Caki2 (cell line): Measurements from ENCODE around the gene SH3TC2. TPM values are rescaled to one million over a fixed set of nuclear protein-coding genes. Genes with fewer than 3 reads are reported as not detected.
"Not testable (repeated sequence)": the region's sequence is repeated elsewhere in the genome, so short reads cannot be mapped to it uniquely, and the experiment has no call there.

ENCODE experiments used
- DNase-seq: peaks from one replicate; pipeline ENCODE4 v3.0.0-alpha.2; 2015; ENCODE audit warnings: low read depth
- in situ Hi-C: cut with HindIII; loops from 2 replicates; pipeline ENCODE4 v1.10.0; 2016; ENCODE audit warnings: low sequenced_read_pairs, low pct_unique_long_range_greater_than_20kb, mixed read lengths
- total RNA-seq: library from RNA; depleted of rRNA; stranded (reverse); fragments of >200 nt; shearing (Covaris generic); gene quantifications from 2 replicates; pipeline ENCODE4 v1.2.3, GENCODE V29; 2014; ENCODE audit warnings: low replicate concordance; rRNA removed

SH3TC2 gene
- total RNA-seq, result 2.4 and 5.1 TPM in 2 replicates

DNA sequence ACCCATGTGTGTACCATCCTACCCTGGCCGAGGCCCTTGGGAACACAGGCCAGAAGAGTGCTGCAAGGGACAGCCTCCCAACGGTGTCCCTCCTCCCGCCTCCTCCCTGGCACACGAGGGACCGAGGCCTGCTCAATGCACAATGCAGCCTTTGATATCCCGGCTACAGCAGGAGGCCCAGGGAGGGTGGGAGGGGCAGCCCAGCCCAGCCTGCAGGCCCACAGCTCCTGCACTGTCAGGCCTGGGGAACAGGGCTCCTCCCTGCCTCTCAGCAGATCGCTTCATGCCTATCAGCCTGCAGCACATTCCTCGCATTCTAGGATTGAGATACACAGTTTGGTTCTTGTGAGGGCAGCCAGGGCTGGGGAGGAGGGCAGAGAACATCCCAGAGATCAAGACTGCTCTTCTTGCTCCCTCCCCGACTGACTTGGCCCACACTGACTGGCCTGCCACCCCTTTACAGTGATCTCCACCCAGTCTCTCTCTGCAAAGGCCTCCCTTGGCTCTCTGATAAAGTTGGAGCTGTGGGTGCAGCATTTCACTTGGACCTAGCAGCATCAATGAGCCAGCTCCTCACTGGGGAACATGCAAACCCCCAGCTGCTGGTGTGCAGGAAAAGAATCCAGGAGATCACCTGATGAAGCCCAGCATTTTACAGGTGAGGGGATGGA is at the start of gene SH3TC2:
TSS of gene SH3TC2 (minus strand) at position 46 of the 671 bp plus-strand sequence. CDS start at position 6, 40 bp downstream.
- in situ Hi-C loops, result no loop called here
- DNase-seq, result peak; percentile 58

DNA sequence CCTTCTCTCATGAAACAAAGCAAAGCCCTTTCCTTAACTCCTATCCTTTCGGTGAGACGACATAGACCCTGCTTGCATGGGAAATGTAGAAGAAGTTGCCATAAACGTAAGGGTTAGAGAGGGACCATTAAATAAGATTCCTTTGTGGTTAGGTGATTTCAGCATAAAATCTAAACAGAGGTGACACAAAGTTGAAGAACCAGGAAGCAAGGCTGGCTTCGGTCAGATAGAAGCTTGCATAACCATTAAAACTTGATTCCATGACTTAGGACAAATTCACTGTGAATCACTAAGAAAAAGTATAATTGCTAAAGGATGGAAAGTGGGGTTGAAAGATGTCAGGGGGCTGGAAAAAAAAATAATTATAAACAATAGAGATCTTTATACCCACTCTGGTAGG is 47.5 kb upstream of the SH3TC2 start:
- no peak for DNase-seq
- in situ Hi-C loops, result no loop called here

DNA sequence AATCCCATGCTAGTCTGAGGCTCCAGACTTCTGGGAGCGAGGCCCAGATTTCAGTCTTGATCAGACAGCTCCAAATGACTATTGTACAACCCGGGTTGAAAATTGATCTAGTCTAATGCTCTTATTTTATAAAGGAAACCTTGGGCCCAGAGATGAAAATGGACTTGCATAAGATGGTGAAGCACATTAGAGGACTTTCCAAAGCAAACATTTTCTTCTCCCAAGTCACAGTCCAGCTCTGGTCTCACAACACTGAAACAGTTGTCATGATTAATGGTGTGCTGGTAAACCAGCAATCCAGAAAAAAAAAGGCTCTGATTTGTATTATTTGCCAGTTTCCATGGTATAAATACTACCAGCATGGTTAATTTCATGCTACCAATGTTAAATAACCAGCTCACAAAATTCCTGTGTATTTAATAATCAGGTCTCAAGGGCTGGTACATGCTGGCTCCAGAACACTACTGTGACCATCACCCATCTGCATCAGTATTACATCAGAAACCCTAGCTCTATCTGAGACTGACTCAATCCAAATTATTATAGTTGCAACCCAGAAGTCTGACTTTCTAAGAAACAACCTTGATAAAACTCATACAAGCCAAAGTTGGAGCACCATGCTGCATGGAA is 45.9 kb upstream of the SH3TC2 start:
- in situ Hi-C loops, result no loop called here
- DNase-seq, result no peak

DNA sequence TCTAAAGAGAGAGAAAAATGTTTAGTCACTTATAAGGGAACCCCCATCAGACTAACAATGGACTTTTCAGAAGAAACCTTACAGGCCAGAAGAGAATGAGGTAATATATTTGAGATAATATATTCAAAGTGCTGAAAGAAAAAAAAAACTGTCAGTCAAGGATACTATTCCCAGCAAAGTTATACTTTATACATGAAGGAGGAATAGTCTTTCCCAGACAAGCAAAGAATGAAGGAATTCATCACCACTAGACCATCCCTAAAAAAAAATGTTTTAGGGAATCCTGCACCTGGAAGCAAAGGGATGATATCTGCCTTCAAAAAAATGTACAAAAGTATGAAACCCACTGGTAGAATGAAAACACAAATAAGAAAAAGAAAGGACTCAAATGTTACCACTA is 37.5 kb upstream of the SH3TC2 start:
- in situ Hi-C loops, result no loop called here
- DNase-seq, result no peak

DNA sequence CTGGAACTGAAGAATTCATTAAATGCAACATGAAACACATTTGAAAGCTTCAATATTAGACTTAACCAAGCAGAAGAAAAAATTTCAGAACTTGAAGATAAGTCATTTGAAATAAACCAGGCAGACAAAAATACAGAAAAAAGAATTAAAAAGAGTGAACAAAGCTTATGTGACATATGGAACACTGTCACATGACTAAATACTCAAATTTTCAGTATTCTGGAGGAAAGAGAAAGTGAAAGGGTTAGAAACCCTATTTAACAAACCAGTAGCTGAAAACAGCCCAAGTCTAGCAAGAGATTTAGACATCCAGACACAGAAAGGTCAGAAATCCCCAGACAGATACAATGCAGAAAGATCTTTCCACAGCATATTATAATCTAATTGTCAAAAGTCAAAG is 37.1 kb upstream of the SH3TC2 start:
- DNase-seq, result no peak
- in situ Hi-C loops, result no loop called here

DNA sequence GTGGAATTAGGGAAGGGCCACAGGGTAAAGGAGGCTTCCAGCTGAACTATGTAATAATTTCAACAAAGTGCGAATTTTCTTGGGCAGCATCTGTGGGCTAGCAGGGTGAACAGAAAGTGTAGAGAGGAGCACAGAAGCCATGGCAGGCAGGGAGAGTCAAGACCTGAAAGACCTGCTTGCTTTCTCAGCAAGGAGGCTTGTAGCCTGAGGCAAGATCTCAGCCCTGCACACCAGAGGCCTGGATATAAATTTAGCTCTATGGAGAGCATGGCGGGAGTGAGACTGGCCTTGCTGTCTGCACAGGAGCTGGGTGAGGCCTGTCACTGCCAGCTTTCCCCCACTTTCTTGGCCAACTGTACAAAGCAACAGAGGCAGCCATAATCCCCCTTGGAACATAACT is 32.1 kb upstream of the SH3TC2 start:
- no peak for DNase-seq
- in situ Hi-C loops, result no loop called here

DNA sequence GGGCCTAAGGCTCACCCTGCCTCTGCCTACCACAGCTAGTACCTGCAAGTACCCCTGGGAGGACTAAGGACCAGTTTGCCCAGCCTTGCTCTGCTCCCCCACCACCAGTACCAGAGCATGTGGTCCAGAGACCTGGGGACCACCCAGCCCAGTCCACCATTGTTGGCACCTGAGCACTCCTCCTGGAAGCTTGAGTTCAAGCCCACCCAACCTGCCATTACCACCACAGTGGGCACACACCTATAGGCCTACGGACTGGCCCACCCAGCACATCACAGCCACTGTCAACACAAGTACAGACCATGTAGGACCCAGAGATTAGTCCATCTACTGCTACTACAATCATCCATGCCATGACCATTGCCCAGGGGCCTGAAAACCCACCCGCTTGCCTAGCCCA is 30.8 kb upstream of the SH3TC2 start:
- no peak for DNase-seq
- in situ Hi-C loops, result no loop called here

DNA sequence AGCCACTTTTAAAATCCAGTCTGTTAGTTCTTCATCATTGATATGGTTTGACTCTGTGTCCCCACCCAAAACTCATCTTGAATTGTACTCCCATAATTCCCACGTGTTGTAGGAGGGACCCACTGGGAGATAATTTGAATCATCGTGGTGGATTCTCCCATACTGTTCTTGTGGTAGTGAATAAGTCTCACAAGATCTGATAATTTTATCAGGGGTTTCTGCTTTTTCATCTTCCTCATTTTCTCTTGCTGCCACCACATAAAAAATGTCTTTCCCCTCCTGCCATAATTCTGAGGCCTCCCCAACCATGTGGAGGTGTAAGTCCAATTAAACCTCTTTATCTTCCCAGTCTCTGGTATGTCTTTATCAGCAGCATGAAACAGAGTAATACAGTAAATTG is 26.9 kb upstream of the SH3TC2 start:
- DNase-seq, result no peak
- in situ Hi-C loops, result no loop called here

DNA sequence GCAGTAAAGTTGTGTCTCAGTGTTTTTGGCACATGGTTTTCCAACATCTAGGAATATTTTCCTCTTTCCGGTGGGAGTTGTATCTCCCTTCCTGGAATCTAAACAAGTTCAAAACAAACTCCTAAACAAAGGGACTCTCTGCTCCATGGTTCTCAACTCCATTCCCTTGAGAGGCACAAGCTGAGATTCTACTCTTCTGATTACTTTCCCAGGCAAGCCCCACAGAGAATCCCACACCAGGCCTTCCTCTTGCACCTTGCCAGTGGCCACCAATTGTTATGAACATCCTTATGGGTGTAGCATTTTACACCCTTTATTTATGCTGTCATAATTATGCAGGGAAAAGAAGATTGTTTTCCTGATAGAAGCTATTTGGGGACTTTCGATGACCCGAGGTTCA is 25.8 kb upstream of the SH3TC2 start:
- in situ Hi-C loops, result no loop called here
- no peak for DNase-seq

DNA sequence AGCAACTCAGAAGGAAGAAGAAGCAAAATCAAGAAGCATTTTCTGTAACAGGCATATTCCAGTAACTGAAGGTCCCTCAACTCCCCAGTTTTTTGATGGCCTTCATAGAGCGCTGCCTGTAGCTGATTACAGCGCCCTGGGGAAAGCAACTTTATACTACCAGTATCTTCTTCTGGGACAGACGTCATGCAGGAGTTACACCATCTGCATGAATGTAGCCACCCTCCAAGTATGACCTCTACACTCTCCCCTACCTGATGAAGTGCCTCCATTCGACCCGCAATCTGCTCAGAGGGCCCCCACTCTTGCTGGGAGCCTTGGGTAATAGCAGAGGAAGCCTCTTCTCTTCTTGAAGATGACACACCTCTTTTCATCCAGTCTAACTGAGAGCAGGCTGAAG is 21.0 kb upstream of the SH3TC2 start:
- no peak for DNase-seq
- in situ Hi-C loops, result no loop called here

DNA sequence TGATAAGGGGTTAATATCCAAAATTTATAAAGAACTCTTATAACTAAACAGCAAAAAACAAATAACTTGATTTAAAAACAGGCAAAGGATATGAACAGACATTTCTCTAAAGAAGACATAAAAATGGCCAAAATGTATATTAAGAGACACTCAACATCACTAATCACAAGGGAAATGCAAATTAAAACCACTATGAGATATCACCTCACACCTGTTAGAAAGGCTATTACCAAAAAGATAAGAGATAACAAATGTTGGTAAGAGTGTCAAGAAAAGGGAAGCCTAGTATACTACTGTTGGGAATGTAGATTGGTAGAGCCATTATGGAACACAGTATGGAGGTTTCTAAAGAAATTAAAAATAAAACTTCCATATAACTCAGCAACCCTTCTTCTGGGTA is 19.4 kb upstream of the SH3TC2 start:
- in situ Hi-C loops, result no loop called here
- no peak for DNase-seq

DNA sequence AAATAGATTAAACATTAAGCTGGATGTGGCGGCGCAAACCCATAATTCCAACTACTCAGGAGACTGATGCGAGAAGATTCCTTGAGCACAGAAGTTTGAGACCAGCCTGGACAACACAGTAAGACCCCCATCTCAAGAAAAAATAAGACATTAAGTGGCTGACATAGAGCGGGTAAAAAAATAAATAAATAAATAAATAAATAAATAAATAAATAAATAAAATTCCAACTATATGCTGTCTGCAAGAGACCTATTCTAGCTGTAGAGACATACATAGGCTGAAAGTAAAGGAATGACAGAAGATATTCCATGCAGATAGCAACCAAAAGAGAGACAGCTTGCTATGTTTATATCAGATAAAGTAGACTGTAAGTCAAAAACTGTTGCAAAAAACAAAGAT is 17.4 kb upstream of the SH3TC2 start:
- in situ Hi-C loops, result no loop called here
- DNase-seq, result no peak

DNA sequence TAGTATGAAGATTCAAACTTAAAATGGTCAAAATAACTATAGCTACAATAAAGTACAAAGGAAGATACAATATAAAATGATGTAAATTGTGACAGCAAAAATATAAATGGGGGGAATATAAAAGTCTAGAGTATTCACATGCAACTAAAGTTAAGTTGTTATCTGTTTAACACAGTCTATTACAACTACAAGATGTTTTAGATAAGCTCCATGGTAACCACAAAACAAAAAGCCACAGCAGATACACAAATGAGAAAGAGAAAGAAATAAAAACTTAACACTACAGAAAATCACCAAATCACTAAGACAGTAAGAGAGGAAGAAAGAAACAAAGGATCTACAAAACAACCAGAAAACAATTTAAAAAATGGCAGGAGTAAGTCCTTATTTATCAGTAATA is 17.0 kb upstream of the SH3TC2 start:
- DNase-seq, result no peak
- in situ Hi-C loops, result no loop called here

DNA sequence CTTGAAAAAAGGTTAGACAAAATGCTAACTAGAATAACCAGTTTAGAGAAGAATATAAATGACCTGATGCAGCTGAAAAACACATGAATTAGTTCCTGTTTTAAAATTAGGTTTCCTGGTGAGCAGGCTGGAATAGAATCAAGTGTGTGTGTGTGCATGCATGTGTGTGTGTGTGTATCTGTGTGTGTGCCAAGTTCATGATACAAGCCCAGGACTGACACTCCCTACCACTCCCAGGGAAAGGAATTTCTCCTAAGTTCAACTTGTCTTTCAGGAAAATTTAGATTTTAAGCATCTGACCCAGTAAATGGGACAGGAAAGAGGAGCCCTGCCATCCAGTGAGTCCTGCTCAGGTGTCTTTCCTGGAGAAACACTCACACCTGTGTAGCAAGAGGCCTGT is 11.2 kb upstream of the SH3TC2 start:
- DNase-seq, in situ Hi-C loops: not testable (repeated sequence)

DNA sequence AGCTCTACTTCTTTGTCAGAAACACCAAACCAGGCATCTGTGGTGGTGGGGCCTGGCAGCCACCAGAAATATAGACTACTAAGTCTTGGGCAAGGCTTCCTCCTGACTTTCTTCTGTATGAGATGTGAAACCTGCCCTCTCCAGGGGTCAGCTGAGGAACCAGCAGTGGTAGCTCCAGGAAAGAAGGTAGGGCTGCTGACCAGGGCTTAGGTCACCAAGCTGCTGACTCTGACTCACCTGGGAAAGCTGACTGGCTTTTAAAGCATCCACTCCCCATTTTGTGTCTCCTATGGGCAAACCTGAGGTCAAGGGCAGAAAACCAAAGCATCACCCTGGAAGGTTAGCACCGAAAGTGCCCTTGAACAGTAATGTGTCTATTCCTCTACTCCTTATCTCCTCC is 10.4 kb upstream of the SH3TC2 start:
- peak; percentile 27 for DNase-seq
- in situ Hi-C loops, result no loop called here

DNA sequence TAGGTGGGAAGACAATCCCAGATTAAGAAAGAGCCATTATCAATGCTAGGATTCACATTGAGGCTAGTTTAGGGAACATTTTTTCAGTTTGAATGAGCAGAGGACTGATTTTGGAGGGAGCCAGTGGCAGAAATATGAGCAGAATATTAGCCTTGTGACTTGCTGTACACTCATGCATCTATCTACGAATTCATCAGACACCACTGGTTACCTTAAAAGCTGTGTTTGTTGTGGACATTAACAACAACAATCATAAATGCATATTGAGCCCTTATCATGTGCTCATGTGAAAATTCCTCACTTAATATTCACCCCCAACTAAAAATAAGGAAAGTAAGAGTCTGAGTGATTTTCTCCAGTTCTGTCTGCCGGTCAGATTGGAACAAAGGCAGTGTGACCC is 9.9 kb upstream of the SH3TC2 start:
- in situ Hi-C loops, result no loop called here
- no peak for DNase-seq

DNA sequence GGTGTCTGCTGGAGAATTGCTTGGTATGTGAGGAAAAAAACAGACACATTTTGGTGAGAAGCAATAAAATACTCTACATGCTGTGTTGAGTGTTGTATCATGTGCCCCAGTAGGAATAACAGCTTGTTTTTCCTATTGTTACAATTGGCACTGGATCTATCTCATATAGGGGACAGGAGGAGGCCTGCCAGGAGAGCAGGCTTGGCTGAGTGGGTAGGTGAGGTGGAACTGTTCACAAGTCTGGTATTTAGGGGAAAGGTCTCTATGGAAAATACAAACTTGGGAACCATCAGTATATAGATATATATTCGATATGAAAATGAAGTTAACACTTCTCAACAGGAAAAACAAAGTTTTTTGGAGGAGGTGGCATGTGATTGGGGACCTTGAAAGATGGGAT is 9.5 kb upstream of the SH3TC2 start:
- no peak for DNase-seq
- in situ Hi-C loops, result no loop called here

DNA sequence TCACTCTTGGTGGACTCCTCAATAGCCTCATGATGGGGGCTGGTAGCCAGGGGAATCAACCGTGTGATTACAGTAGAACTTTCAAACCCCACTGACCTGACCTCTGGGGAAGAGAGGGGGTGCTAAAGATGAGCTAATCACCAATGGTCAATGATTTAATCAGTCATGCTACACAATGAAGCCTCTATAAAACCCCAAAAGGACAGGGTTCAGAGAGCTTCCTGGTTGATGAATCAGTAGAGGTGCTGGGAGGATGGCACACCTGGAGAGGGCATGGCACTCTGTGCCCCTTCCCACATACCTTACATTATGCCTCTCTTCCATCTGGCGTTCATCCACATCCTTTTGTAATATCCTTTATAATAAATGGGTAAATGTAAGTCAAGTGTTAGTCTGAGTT is 8.9 kb upstream of the SH3TC2 start:
- in situ Hi-C loops, result no loop called here
- DNase-seq, result no peak

DNA sequence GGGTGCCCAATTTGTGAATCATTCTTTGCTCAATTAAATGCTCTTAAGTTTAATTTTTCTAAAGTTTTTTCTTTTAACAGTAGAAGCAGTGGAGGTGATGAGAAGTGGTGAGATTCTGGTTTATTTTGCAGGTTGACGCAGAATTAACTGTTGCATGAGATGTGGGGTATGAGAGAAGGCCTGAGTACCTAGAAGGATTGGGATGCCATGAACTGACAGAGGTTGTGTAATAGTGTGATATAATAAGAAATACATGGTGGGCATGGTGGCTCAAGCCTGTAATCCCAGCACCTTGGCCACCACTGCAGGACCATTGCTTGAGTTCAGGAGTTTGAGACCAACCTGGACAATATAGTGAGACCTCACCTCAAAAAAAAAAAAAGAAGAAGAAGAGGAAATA is 8.4 kb upstream of the SH3TC2 start:
- DNase-seq, result no peak
- in situ Hi-C loops, result no loop called here

DNA sequence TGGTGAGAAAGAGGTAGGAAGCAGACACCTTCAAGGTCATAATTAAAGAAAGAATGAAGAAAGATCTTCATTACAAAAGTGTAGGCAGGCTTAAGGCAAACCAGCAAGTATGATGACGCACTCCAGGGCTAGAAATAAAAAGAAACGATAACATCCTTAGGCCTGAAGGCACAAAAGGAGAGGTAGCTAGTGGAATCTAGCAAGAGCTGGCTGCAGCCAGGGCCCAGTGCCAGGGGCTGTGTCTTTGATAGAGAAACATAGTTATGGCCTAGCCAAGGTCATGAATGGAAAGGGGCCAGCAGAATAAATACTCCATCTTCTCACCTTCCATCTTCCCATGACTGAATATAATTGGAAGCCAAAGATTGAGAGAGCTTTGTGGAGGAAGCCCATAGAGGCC is 6.8 kb upstream of the SH3TC2 start:
- no peak for DNase-seq
- in situ Hi-C loops, result no loop called here
